Testis (tissue), 3 donors: ENCODE data around the gene NALCN. TPM values are rescaled to one million over a fixed set of nuclear protein-coding genes. Genes with fewer than 3 reads are reported as not detected.

ENCODE experiments used
- DNase-seq: peaks from one replicate; pipeline ENCODE4 v3.0.0-alpha.2; 2019
- H3K27ac ChIP-seq, 2 donors: fragments of 200-600 bp; sonication (generic); one replicate each; pipeline ENCODE4 v1.5.1; 2019
- H3K27me3 ChIP-seq: fragments of 200-600 bp; sonication (generic); one replicate; pipeline ENCODE4 v1.5.1; 2019
- H3K36me3 ChIP-seq: fragments of 200-600 bp; sonication (generic); one replicate; pipeline ENCODE4 v1.5.1; 2017; ENCODE audit warnings: low read depth; ENCODE audit errors: missing control alignments
- H3K4me1 ChIP-seq: fragments of 200-600 bp; sonication (generic); one replicate; pipeline ENCODE4 v1.5.1; 2019
- H3K4me3 ChIP-seq, 2 donors: fragments of 200-600 bp; sonication (generic); one replicate each; pipeline ENCODE4 v1.5.1; 2017 to 2019
- H3K9me3 ChIP-seq: fragments of 200-600 bp; sonication (generic); one replicate; pipeline ENCODE4 v1.5.1; 2017
- CTCF ChIP-seq, 3 experiments: fragments of 450-650 bp in 2 of 3; fragments of 200-600 bp in 1 of 3; sonication (generic) in 1 of 3; IDR thresholded peaks; one replicate each; pipeline ENCODE4 v1.5.1; 2016 to 2019; ENCODE audit warnings: antibody characterized with exemption in 3 of 3, mild to moderate bottlenecking in 2 of 3, moderate library complexity in 1 of 3
- POLR2A ChIP-seq: fragments of 450-650 bp; IDR thresholded peaks from one replicate; pipeline ENCODE4 v1.6.1; 2017; ENCODE audit warnings: antibody characterized with exemption, mild to moderate bottlenecking, moderate library complexity
- WGBS, 2 donors: methylation state at CpG; one replicate each; pipeline ENCODE4 v1.1.5; 2018; 5-methylcytosine and 5-hydroxymethylcytosine counted together
- intact Hi-C: fragments of 100-400 bp; cut with DNase I; formaldehyde crosslinking; loops from one replicate; pipeline ENCODE4 v1.15.1; 2023; ENCODE audit warnings: low total_unique reads
- polyA plus RNA-seq: library from polyadenylated mRNA; stranded (reverse); fragments of 350-450 nt; fragmentation: Illumina TruSeq; extraction: RNeasy Lipid Tissue Mini Kit (QIAGEN cat#74804); gene quantifications from one replicate; pipeline ENCODE4 v1.2.3, GENCODE V29; 2014; ENCODE audit warnings: low read depth, low replicate concordance; ENCODE audit not compliant: insufficient read depth
- total RNA-seq, 2 donors: library from RNA; depleted of rRNA; stranded (reverse); fragments of >200 nt; gene quantifications; one replicate each; pipeline ENCODE4 v1.2.3, GENCODE V29; 2016

Gene NALCN
- total and polyA plus RNA-seq, 3 donors from 2014 or later, result 2.9 to 4.0 (median 3.2) TPM

- Histone ChIP-seq H3K4me3 (no peak overlapping the region), H3K9me3 (no peaks in the 10 kb centered on the region), H3K27ac (no peak overlapping the region), H3K27me3 (no peaks in the 10 kb centered on the region), H3K4me1 (no peaks in the 10 kb centered on the region), H3K36me3 (no peaks in the 10 kb centered on the region)
- intact Hi-C loops, result no loop called here
- no peak for DNase-seq
- TF ChIP-seq CTCF (IDR thresholded peaks at IDR 0.05) (no peak), POLR2A (no peak)
- WGBS, 2 donors, result 37 to 38% methylated on average over 7 of the region's 7 CpGs
Observed at GRCh38 chr13:101150998-101151397, 265.3 kb downstream of the NALCN start.

- TF ChIP-seq POLR2A, result no peak
- no peak for TF ChIP-seq CTCF (IDR thresholded peaks at IDR 0.05)
- no peaks in the 10 kb centered on the region for H3K9me3 ChIP-seq
- no peak overlapping the region for H3K4me3 ChIP-seq
- intact Hi-C loops, result no loop called here
- no peaks in the 10 kb centered on the region for H3K4me1 ChIP-seq
- 42 to 49% methylated on average over 9 of the region's 9 CpGs for WGBS, 2 donors
- no peaks in the 10 kb centered on the region for H3K36me3 ChIP-seq
- DNase-seq, result no peak
- no peak overlapping the region for H3K27ac ChIP-seq
- H3K27me3 ChIP-seq, result no peaks in the 10 kb centered on the region
Observed at GRCh38 chr13:101149735-101150384, 266.4 kb downstream of the NALCN start.

GRCh38 chr13:101146101-101146898 is 270.0 kb downstream of the NALCN start:
- intact Hi-C loops, result no loop called here
- DNase-seq, result no peak
- no peaks in the 10 kb centered on the region for H3K36me3 ChIP-seq
- no peaks in the 10 kb centered on the region for H3K27me3 ChIP-seq
- H3K4me3 ChIP-seq, result no peak overlapping the region
- H3K9me3 ChIP-seq, result no peaks in the 10 kb centered on the region
- 80 to 86% methylated on average over 7 of the region's 7 CpGs for WGBS, 2 donors
- TF ChIP-seq CTCF (IDR thresholded peaks at IDR 0.05) (no peak), POLR2A (no peak)
- no peaks in the 10 kb centered on the region for H3K4me1 ChIP-seq
- no peak overlapping the region for H3K27ac ChIP-seq

GRCh38 chr13:101144808-101145419 is 271.4 kb downstream of the NALCN start:
- no peak overlapping the region for H3K27ac ChIP-seq
- H3K36me3 ChIP-seq, result no peaks in the 10 kb centered on the region
- intact Hi-C loops, result no loop called here
- no peak for DNase-seq
- 43 to 45% methylated on average over 7 of the region's 7 CpGs for WGBS, 2 donors
- H3K4me3 ChIP-seq, result no peak overlapping the region
- peak; percentile 56 to 57 (median 57) for TF ChIP-seq CTCF (IDR thresholded peaks at IDR 0.05)
- no peak for TF ChIP-seq POLR2A
- no peaks in the 10 kb centered on the region for H3K4me1 ChIP-seq
- no peaks in the 10 kb centered on the region for H3K9me3 ChIP-seq
- no peaks in the 10 kb centered on the region for H3K27me3 ChIP-seq
